Thyroid gland (tissue), 4 donors: ENCODE measurements around the gene FEV. TPM values are rescaled to one million over a fixed set of nuclear protein-coding genes. Genes with fewer than 3 reads are reported as not detected.

Experiments
- DNase-seq, 2 donors: peaks; one replicate each; pipeline ENCODE4 v3.0.0-alpha.2; 2019
- H3K27ac ChIP-seq, 3 donors: fragments of 200-600 bp; sonication (generic); 1 replicate in 2 of 3; 2 replicates in 1 of 3; pipeline ENCODE4 v1.5.1; 2016 to 2019; ENCODE audit warnings: mild to moderate bottlenecking in 1 of 3, moderate library complexity in 1 of 3
- H3K27me3 ChIP-seq: fragments of 200-600 bp; sonication (generic); one replicate; pipeline ENCODE4 v1.5.1; 2019
- H3K36me3 ChIP-seq, 2 donors: fragments of 200-600 bp; sonication (generic); one replicate each; pipeline ENCODE4 v1.5.1; 2016 to 2019
- H3K4me1 ChIP-seq, 2 donors: fragments of 200-600 bp; sonication (generic); one replicate each; pipeline ENCODE4 v1.5.1; 2017 to 2019
- H3K4me3 ChIP-seq, 3 donors: fragments of 200-600 bp; sonication (generic); replicated peaks in 1 of 3; 1 replicate in 2 of 3; 2 replicates in 1 of 3; pipeline ENCODE4 v1.5.1; 2016; ENCODE audit warnings: mild to moderate bottlenecking in 1 of 3
- H3K9me3 ChIP-seq: fragments of 200-600 bp; sonication (generic); one replicate; pipeline ENCODE4 v1.5.1; 2017
- CTCF ChIP-seq, 6 experiments: fragments of 200-600 bp in 3 of 6; fragments of 450-650 bp in 3 of 6; sonication (generic) in 3 of 6; IDR thresholded peaks; one replicate each; pipeline ENCODE4 v1.5.1; 2016 to 2019; ENCODE audit warnings: antibody characterized with exemption in 6 of 6, mild to moderate bottlenecking in 2 of 6, inconsistent platforms in 1 of 6, moderate library complexity in 1 of 6
- POLR2A ChIP-seq, 2 donors: fragments of 450-650 bp; IDR thresholded peaks; one replicate each; pipeline ENCODE4 v1.6.1; 2017; ENCODE audit warnings: antibody characterized with exemption in 2 of 2, mild to moderate bottlenecking in 2 of 2, moderate library complexity in 1 of 2
- WGBS, 2 donors: methylation state at CpG; one replicate each; pipeline ENCODE4 v1.1.5; 2017; 5-methylcytosine and 5-hydroxymethylcytosine counted together
- intact Hi-C: fragments of 100-400 bp; cut with DNase I; formaldehyde crosslinking; loops from one replicate; pipeline ENCODE4 v1.15.1; 2023
- total RNA-seq, 4 donors: library from RNA; depleted of rRNA; stranded (reverse); fragments of >200 nt; gene quantifications; one replicate each; pipeline ENCODE4 v1.2.3, GENCODE V29; 2016

The FEV gene
- total RNA-seq, 4 donors from 2014 or later = not detected

- Histone ChIP-seq H3K4me3 (peak overlapping the region in 1 of 3 donors; percentile 12), H3K4me1 (peaks cover 18 to 24% of the 10 kb centered on the region in 2 donors), H3K9me3 (no peaks in the 10 kb centered on the region), H3K36me3 (no peaks in the 10 kb centered on the region), H3K27ac (no peak overlapping the region), H3K27me3 (peaks cover 24% of the 10 kb centered on the region)
- WGBS, 2 donors = 1 to 3% methylated on average over 26 to 39 of the region's 43 CpGs
- DNase-seq = peak; percentile 81 to 85
- intact Hi-C loops = no loop called here
- TF ChIP-seq POLR2A (IDR thresholded peaks at IDR 0.05) (no peak), CTCF (IDR thresholded peaks at IDR 0.05) (peak; percentile 66 to 94 (median 82))
These were observed 11.2 kb upstream of the FEV start for GRCh38 chr2:218995972-218996711.

- H3K27me3 ChIP-seq = peaks cover 24% of the 10 kb centered on the region
- 24 to 27% methylated on average over 8 of the region's 8 CpGs for WGBS, 2 donors
- no peak overlapping the region for H3K4me3 ChIP-seq
- TF ChIP-seq CTCF (IDR thresholded peaks at IDR 0.05) = no peak
- TF ChIP-seq POLR2A (IDR thresholded peaks at IDR 0.05) = no peak
- DNase-seq = no peak
- peaks cover 18 to 23% of the 10 kb centered on the region in 2 donors for H3K4me1 ChIP-seq
- H3K27ac ChIP-seq = no peak overlapping the region
- intact Hi-C loops = no loop called here
- no peaks in the 10 kb centered on the region for H3K36me3 ChIP-seq
- no peaks in the 10 kb centered on the region for H3K9me3 ChIP-seq
These were observed 10.6 kb upstream of the FEV start for GRCh38 chr2:218995561-218995960.

GRCh38 chr2:218993345-218994315 lies 8.6 kb upstream of the FEV start, which contains the start of gene CRYBA2:
Gene CRYBA2 (minus strand): TSS chr2:218993422. CDS start chr2:218993176, 246 bp downstream.
- TF ChIP-seq CTCF (IDR thresholded peaks at IDR 0.05) (no peak), POLR2A (IDR thresholded peaks at IDR 0.05) (no peak)
- intact Hi-C loops = no loop called here
- 2 to 3% methylated on average over 8 to 31 of the region's 88 CpGs for WGBS, 2 donors
- no peaks in the 10 kb centered on the region for H3K36me3 ChIP-seq
- peaks cover 32% of the 10 kb centered on the region for H3K27me3 ChIP-seq
- no peaks in the 10 kb centered on the region for H3K9me3 ChIP-seq
- no peak within 1 kb of the TSS for H3K4me3 ChIP-seq
- H3K27ac ChIP-seq = no peak within 1 kb of the TSS
- DNase-seq = no peak
- peaks cover 18 to 23% of the 10 kb centered on the region in 2 donors for H3K4me1 ChIP-seq

GRCh38 chr2:218992703-218993344 lies 7.8 kb upstream of the FEV start:
- Histone ChIP-seq H3K27me3 (peaks cover 32% of the 10 kb centered on the region), H3K4me3 (no peak overlapping the region), H3K27ac (no peak overlapping the region), H3K9me3 (no peaks in the 10 kb centered on the region), H3K36me3 (no peaks in the 10 kb centered on the region), H3K4me1 (peaks cover 18 to 23% of the 10 kb centered on the region in 2 donors)
- intact Hi-C loops = no loop called here
- peak in 1 of 2 donors; percentile 12 for DNase-seq
- WGBS, 2 donors = 3 to 4% methylated on average over 27 to 31 of the region's 44 CpGs
- TF ChIP-seq POLR2A (IDR thresholded peaks at IDR 0.05) = no peak
- no peak for TF ChIP-seq CTCF (IDR thresholded peaks at IDR 0.05)
